ENCODE measurements around the gene RAB27A.

Gene RAB27A

GRCh38 chr15:55268176-55268695 lies 21.4 kb downstream of the RAB27A start:
- Histone ChIP-seq H3K9me3 (ENCODE audit: insufficient read depth, low read length, severe bottlenecking) (no peaks in the 10 kb centered on the region), H3K4me3 (ENCODE audit: low read depth in 1 of 2, low read length in 2 of 2) (no peak overlapping the region), H4K20me1 (ENCODE audit: insufficient read depth, low read length) (no peaks in the 10 kb centered on the region), H2AFZ (ENCODE audit: low read depth, low read length) (no peak overlapping the region), H3K36me3 (ENCODE audit: insufficient read depth, low read length) (no peaks in the 10 kb centered on the region), H3K79me2 (ENCODE audit: insufficient read depth, low read length) (0 out of 2 replicates have a peak, but pooled peaks cover 2% of the 10 kb centered on the region), H3K27ac (ENCODE audit: low read length) (no peak overlapping the region), H3K4me2 (ENCODE audit: insufficient read depth, low read length) (no peak overlapping the region), H3K9ac (ENCODE audit: low read depth, low read length) (no peak overlapping the region), H3K27me3 (ENCODE audit: insufficient read depth, low read length, poor library complexity) (no peaks in the 10 kb centered on the region), H3K4me1 (ENCODE audit: insufficient read depth, low read length) (no peaks in the 10 kb centered on the region)
- TF ChIP-seq EZH2 (IDR thresholded peaks at IDR 0.05; ENCODE audit: borderline replicate concordance, low read depth, low read length, severe bottlenecking) (no peak), CTCF (IDR thresholded peaks at IDR 0.05; ENCODE audit: borderline replicate concordance, extremely low read depth, low read length, poor library complexity, severe bottlenecking) (no peak)
- ATAC-seq (ENCODE audit: insufficient read depth, low read depth) (no peak), DNase-seq (no peak)

- no peaks in the 10 kb centered on the region for H3K79me2 ChIP-seq (ENCODE audit: insufficient read depth, low read length)
- TF ChIP-seq CTCF (IDR thresholded peaks at IDR 0.05; ENCODE audit: borderline replicate concordance, extremely low read depth, low read length, poor library complexity, severe bottlenecking) (no peak), EZH2 (IDR thresholded peaks at IDR 0.05; ENCODE audit: borderline replicate concordance, low read depth, low read length, severe bottlenecking) (no peak)
- no peak overlapping the region for H3K9ac ChIP-seq (ENCODE audit: low read depth, low read length)
- no peaks in the 10 kb centered on the region for H4K20me1 ChIP-seq (ENCODE audit: insufficient read depth, low read length)
- no peak overlapping the region for H3K4me2 ChIP-seq (ENCODE audit: insufficient read depth, low read length)
- H3K27ac ChIP-seq (ENCODE audit: low read length) = no peak overlapping the region
- H3K27me3 ChIP-seq (ENCODE audit: insufficient read depth, low read length, poor library complexity) = no peaks in the 10 kb centered on the region
- H3K36me3 ChIP-seq (ENCODE audit: insufficient read depth, low read length) = no peaks in the 10 kb centered on the region
- no peak overlapping the region for H3K4me3 ChIP-seq (ENCODE audit: low read depth in 1 of 2, low read length in 2 of 2)
- H3K9me3 ChIP-seq (ENCODE audit: insufficient read depth, low read length, severe bottlenecking) = no peaks in the 10 kb centered on the region
- no peak overlapping the region for H2AFZ ChIP-seq (ENCODE audit: low read depth, low read length)
- no peaks in the 10 kb centered on the region for H3K4me1 ChIP-seq (ENCODE audit: insufficient read depth, low read length)
- DNase-seq = no peak
- no peak for ATAC-seq (ENCODE audit: insufficient read depth, low read depth)
Measured at GRCh38 chr15:55267401-55268175, 22.0 kb downstream of the RAB27A start.

GRCh38 chr15:55266547-55266946 lies 23.1 kb downstream of the RAB27A start:
- ATAC-seq (ENCODE audit: insufficient read depth, low read depth) (no peak), DNase-seq (no peak)
- no peaks in the 10 kb centered on the region for H3K9me3 ChIP-seq (ENCODE audit: insufficient read depth, low read length, severe bottlenecking)
- H2AFZ ChIP-seq (ENCODE audit: low read depth, low read length) = no peak overlapping the region
- no peak overlapping the region for H3K4me2 ChIP-seq (ENCODE audit: insufficient read depth, low read length)
- TF ChIP-seq CTCF (IDR thresholded peaks at IDR 0.05; ENCODE audit: borderline replicate concordance, extremely low read depth, low read length, poor library complexity, severe bottlenecking) (no peak), EZH2 (IDR thresholded peaks at IDR 0.05; ENCODE audit: borderline replicate concordance, low read depth, low read length, severe bottlenecking) (no peak)
- H3K9ac ChIP-seq (ENCODE audit: low read depth, low read length) = no peak overlapping the region
- H3K27ac ChIP-seq (ENCODE audit: low read length) = no peak overlapping the region
- no peaks in the 10 kb centered on the region for H3K36me3 ChIP-seq (ENCODE audit: insufficient read depth, low read length)
- no peaks in the 10 kb centered on the region for H3K27me3 ChIP-seq (ENCODE audit: insufficient read depth, low read length, poor library complexity)
- no peak overlapping the region for H3K4me3 ChIP-seq (ENCODE audit: low read depth in 1 of 2, low read length in 2 of 2)
- no peaks in the 10 kb centered on the region for H3K4me1 ChIP-seq (ENCODE audit: insufficient read depth, low read length)
- no peaks in the 10 kb centered on the region for H3K79me2 ChIP-seq (ENCODE audit: insufficient read depth, low read length)
- no peaks in the 10 kb centered on the region for H4K20me1 ChIP-seq (ENCODE audit: insufficient read depth, low read length)
